T-helper 9 cell (primary cell): Measurements from ENCODE around the gene HMG20B.

ENCODE experiments used
- DNase-seq: peaks from one replicate; pipeline ENCODE4 v3.0.0-alpha.2; 2020

The HMG20B gene

GRCh38 chr19:3622224-3622623, 49.5 kb downstream of the HMG20B start:
- DNase-seq: no peak

GRCh38 chr19:3623716-3624115, 51.0 kb downstream of the HMG20B start:
- DNase-seq: no peak

- DNase-seq: no peak
These were observed 53.3 kb downstream of the HMG20B start for GRCh38 chr19:3625996-3626472.

- peak; percentile 98 for DNase-seq
These were observed 54.0 kb downstream of the HMG20B start, which contains the start of gene CACTIN for GRCh38 chr19:3626473-3627350. Gene CACTIN, minus strand, starts transcription at chr19:3626790. Its CDS starts 28 bp downstream, at chr19:3626762.

- no peak for DNase-seq
These were observed 54.6 kb downstream of the HMG20B start for GRCh38 chr19:3627351-3627723.
